GM12801 (cell line): ENCODE measurements around the gene PPP1CB.

Source experiments
- CTCF ChIP-seq: IDR thresholded peaks from one replicate; pipeline ENCODE4 v1.5.1; 2011; ENCODE audit warnings: control low read depth; ENCODE audit not compliant: insufficient read length; ENCODE audit errors: extremely low read depth

PPP1CB gene

GRCh38 chr2:28726177-28726576, 25.5 kb upstream of the PPP1CB start:
- TF ChIP-seq CTCF, result no peak

GRCh38 chr2:28729698-28730097, 21.9 kb upstream of the PPP1CB start:
- no peak for TF ChIP-seq CTCF

- no peak for TF ChIP-seq CTCF
Observed at GRCh38 chr2:28730641-28731146, 20.9 kb upstream of the PPP1CB start.

- TF ChIP-seq CTCF, result no peak
Observed at GRCh38 chr2:28735511-28735910, 16.1 kb upstream of the PPP1CB start.

- TF ChIP-seq CTCF, result no peak
Observed at GRCh38 chr2:28736034-28736433, 15.6 kb upstream of the PPP1CB start.

GRCh38 chr2:28737655-28738054, 14.0 kb upstream of the PPP1CB start:
- TF ChIP-seq CTCF, result no peak

GRCh38 chr2:28745225-28745624, 6.4 kb upstream of the PPP1CB start:
- no peak for TF ChIP-seq CTCF

GRCh38 chr2:28745876-28746275, 5.8 kb upstream of the PPP1CB start:
- no peak for TF ChIP-seq CTCF
